Effector CD8-positive, alpha-beta T cell (primary cell): Measurements from ENCODE around the gene ZFPL1.

Source experiments
- DNase-seq: peaks from one replicate; lab custom pipeline; 2025; lab: John Stamatoyannopoulos, UW

Gene ZFPL1

GRCh38 chr11:65128182-65129145, 44.4 kb downstream of the ZFPL1 start:
- DNase-seq = no peak

DNA sequence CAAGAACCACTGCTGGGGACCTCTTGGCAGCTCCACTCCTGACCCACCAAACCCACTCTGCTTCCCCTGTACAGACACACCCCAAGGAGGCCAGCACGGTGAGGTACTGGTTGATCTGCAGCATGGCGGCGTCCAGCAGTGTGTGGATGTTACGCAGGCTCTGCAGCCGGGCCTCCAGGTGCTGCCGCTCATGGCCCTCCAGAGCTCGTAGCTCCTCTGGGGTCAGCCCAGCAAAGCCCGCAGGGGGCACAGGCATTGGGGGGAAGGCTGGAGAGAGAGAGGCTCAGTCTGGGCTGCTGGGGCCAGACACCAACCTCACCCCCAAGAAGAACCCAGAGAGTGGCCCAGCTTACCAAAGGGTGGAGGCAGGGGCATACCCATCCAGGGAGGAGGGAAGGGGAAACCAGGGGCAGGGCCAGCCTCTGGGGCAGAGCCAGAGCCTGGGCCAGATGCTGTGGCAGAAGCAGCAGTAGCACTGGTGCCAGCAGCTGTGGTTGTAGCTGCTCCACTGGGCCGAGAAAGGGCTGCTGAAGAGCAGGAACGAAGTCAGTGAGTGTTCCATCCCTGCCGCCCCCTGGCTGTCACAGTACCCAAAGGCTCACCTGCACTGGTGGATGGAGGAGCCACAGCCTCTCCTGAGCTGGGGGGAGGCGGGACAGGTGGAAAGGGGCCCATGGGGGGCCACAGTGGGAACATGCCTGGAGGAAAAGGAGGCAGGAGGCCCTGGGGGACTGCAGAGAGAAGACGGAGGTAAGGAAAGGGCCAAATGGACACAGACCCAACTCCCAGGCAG, 45.8 kb downstream of the ZFPL1 start:
- DNase-seq = no peak

DNA sequence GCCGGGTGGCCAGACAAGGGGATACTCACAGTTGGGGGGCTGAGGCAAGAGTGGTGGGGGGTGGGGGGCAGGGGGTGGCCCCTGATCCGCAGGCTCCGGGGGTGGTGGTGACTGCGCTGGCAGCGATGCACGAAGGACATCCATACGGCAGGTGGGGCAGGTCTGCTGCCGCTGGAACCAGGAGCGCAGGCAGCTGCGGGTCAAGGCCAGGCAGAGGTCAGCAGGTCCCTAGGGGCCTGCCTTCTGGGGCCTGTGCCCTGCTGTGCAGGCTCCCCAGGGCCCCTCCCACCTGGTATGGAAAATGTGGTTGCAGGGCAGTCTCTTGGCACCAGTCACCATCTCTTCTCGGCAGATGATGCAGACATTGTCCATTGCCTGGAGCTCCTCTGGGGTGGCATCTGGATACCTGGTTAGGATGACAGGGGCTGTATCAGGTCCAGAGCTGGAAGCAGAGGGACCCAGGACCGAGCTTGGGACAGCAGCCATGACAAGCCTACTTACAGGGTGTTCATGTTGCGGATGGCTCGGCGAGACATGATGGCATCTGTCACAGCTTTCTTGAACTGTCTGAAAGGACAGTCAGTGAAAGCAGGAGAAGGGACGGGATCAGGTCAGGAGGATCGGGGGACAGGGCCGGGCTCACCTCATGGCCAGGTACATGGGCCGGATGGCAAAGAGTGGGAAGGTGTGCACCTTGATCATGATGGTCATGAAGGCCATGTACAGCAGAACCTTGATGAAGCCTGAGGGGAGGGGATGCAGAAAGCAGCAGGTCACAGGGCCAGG, 46.8 kb downstream of the ZFPL1 start:
- no peak for DNase-seq

- DNase-seq = no peak
Measured at GRCh38 chr11:65131417-65131776, 47.4 kb downstream of the ZFPL1 start.

- no peak for DNase-seq
Measured at GRCh38 chr11:65131895-65132237, 47.8 kb downstream of the ZFPL1 start.

DNA sequence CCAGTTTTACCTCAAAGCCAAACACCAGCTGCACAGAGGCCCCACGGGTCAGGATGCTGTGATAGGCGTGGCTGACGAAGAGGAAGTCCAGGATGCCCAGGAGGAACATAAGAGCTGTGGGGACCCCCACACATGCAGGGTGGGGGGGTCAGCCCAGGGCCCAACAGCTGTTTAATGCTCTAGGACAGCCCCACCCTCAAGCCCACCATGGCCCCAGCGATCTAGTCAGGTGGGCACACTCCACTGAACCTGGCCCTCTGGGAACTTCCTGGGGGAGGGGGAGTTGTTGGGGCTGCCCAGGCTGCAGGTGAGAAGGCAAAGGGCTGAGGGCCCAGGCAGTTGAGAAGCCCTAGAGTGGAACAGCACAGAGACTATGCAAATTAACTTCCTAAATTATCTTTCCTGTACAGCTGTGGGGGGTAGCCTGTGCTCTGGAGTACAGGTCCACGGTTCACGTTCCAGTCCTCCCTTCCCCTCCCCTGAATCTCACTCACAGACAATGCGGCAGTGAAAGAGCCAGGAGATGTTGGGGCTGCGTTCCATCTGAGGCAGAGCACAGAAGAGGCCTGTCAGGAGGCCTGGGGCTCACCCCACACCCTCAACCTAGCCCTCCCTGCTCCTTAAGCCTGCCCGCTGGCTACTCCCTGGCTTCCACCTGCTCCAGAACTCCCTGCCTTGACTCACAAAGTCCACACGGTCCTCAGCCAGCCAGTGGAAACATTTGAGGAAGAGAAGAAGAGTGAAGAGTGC, 48.4 kb downstream of the ZFPL1 start:
- DNase-seq = no peak

DNA sequence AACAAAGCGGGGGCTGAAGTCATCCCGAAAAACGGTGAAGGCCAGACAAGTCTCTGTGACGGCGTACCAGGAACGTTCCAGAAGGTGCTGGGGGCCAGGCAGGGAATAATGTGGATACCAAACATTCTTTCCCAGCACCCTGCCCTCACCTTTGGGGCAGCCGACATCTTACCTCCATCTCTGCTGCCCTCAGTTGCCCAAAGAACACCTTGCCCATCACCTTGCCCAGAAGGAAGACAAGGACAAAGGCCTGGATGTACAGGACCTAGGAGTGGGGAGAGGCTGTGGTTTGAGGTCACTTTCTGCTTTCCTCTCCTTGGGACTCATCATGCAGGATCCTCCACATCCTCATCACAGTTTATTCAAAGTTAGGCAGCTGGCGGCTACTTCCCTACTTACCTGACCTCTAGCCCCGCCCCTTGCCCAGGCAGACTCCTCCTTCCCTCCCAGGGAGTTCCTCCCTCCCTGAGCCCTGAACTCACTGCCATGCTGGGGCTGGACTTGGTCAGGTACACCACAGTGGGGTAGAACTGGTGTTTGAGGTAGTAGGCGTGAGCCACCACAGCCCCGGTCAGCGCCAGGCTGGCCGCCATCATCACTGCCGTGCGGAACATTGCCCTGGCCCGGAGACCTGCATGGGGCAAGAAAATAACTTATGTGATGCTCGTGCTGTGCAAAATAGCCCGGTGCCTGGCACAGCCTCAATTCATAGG, 49.1 kb downstream of the ZFPL1 start:
- peak; percentile 33 for DNase-seq

DNA sequence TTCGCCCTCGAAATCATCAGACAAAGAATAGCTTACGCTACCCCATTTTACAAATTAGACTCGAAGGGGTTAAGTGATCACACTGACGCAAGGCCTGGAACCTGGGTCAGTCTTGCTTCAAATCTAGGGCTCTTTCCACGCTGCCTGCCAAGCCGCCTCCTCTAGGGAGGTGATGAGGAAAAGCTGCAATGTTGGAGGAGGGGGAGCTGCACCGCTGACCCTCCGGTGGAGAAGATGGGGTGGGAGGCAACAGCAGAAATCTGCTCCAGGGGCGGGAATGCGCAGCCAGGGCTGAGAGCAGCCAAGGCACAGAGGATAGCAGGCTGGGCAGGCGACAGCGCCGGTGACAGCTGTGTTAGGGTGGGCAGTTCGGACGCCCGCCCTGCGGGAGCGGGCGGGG, 49.7 kb downstream of the ZFPL1 start:
- no peak for DNase-seq

GRCh38 chr11:65134240-65134951, 50.4 kb downstream of the ZFPL1 start, which contains the start of gene SYVN1:
SYVN1 (minus strand) TSS chr11:65134519; CDS start chr11:65133601, 918 bp downstream.
- peak; percentile 83 for DNase-seq

- peak; percentile 75 for DNase-seq
Measured at GRCh38 chr11:65134952-65135632, 51.1 kb downstream of the ZFPL1 start.

GRCh38 chr11:65135633-65136145, 51.7 kb downstream of the ZFPL1 start:
- no peak for DNase-seq

DNA sequence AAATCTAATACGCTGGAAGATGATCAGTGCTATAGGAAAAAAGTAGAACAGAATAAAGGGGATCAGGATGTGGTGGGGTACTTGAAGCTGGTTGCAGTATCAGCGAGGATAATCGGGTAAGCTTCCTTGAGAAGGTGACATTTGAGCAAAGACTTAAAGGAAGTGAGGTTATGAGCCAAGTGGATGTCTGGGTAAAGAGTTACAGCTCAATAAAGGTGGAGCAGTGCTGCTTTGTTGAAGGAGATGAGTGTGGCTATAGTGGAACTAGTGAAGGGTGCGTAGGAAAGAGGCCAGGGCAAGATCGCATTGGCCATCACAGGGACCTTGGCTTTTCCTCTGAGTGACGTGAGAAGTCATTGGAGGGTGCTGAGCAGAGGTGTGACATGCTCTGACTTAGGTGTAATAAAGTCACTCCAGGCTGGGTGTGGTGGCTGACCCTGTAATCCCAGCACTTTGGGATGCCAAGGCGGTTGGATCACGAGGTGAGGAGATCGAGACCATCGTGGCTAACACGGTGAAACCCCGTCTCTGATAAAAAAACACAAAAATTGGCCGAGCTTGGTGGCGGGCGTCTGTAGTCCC, 52.6 kb downstream of the ZFPL1 start:
- no peak for DNase-seq
